Keratinocyte (primary cell): ENCODE data around the gene SIPA1L3. TPM values are rescaled to one million over a fixed set of nuclear protein-coding genes. Genes with fewer than 3 reads are reported as not detected.

Experiments used
- DNase-seq: peaks from one replicate; pipeline ENCODE4 v3.0.0-alpha.2; 2011; ENCODE audit warnings: low read depth, missing footprints, low spot score
- FAIRE-seq: peaks from 2 replicates; lab custom pipeline; 2011; peaks lifted over from hg19 to GRCh38; lab: Jason Lieb, UNC
- H2AFZ ChIP-seq: 2 replicates; pipeline ENCODE4 v1.6.0; 2012; ENCODE audit warnings: low read length, control low read depth, inconsistent platforms; ENCODE audit not compliant: control insufficient read depth
- H3K27ac ChIP-seq: 2 replicates; pipeline ENCODE4 v1.5.1; 2011; ENCODE audit warnings: low read length; ENCODE audit not compliant: control insufficient read depth, insufficient read depth
- H3K27me3 ChIP-seq: 3 replicates; pipeline ENCODE4 v1.6.0; 2011; ENCODE audit warnings: low read length; ENCODE audit not compliant: control insufficient read depth, insufficient read depth; ENCODE audit errors: extremely low read depth
- H3K36me3 ChIP-seq, 2 experiments: 2 replicates in 1 of 2; 3 replicates in 1 of 2; pipeline ENCODE4 v1.5.1; 2011; ENCODE audit warnings: low read length in 2 of 2, mild to moderate bottlenecking in 1 of 2; ENCODE audit not compliant: control insufficient read depth in 2 of 2, insufficient read depth in 2 of 2; ENCODE audit errors: extremely low read depth in 1 of 2
- H3K4me1 ChIP-seq: 3 replicates; pipeline ENCODE4 v1.5.1; 2011; ENCODE audit warnings: low read length; ENCODE audit not compliant: control insufficient read depth, insufficient read depth; ENCODE audit errors: extremely low read depth
- H3K4me2 ChIP-seq: 3 replicates; pipeline ENCODE4 v1.6.0; 2011; ENCODE audit warnings: low read depth, low read length; ENCODE audit not compliant: control insufficient read depth, insufficient read depth; ENCODE audit errors: extremely low read depth
- H3K4me3 ChIP-seq, 3 experiments: fragments of 200-600 bp in 1 of 3; sonication (generic) in 1 of 3; 2 replicates in 2 of 3; 3 replicates in 1 of 3; pipeline ENCODE4 v1.5.1; 2011 to 2016; ENCODE audit warnings: low read length in 3 of 3, mild to moderate bottlenecking in 3 of 3, control low read depth in 2 of 3, inconsistent platforms in 1 of 3, low read depth in 1 of 3, mixed read lengths in 1 of 3, mixed run types in 1 of 3, moderate library complexity in 1 of 3; ENCODE audit not compliant: control insufficient read depth in 2 of 3, insufficient read depth in 2 of 3; ENCODE audit errors: extremely low read depth in 1 of 3
- H3K79me2 ChIP-seq: 2 replicates; pipeline ENCODE4 v1.6.0; 2012; ENCODE audit warnings: low read length; ENCODE audit not compliant: control insufficient read depth, insufficient read depth
- H3K9ac ChIP-seq: 3 replicates; pipeline ENCODE4 v1.6.0; 2011; ENCODE audit warnings: low read length; ENCODE audit not compliant: control insufficient read depth, insufficient read depth; ENCODE audit errors: extremely low read depth
- H3K9me1 ChIP-seq: 3 replicates; pipeline ENCODE4 v1.6.0; 2011; ENCODE audit warnings: low read length; ENCODE audit not compliant: control insufficient read depth, insufficient read depth; ENCODE audit errors: extremely low read depth
- H3K9me3 ChIP-seq: 2 replicates; pipeline ENCODE4 v1.5.1; 2012; ENCODE audit warnings: low read depth, low read length; ENCODE audit not compliant: control insufficient read depth
- H4K20me1 ChIP-seq: 3 replicates; pipeline ENCODE4 v1.6.0; 2011; ENCODE audit warnings: low read length; ENCODE audit not compliant: control insufficient read depth, insufficient read depth; ENCODE audit errors: extremely low read depth
- CTCF ChIP-seq, 3 experiments: IDR thresholded peaks in 1 of 3; conservative IDR thresholded peaks in 1 of 3; optimal IDR thresholded peaks in 1 of 3; 2 replicates in 2 of 3; 3 replicates in 1 of 3; pipeline versions ENCODE3 to v1.5.1; 2011; ENCODE audit warnings: low read length in 3 of 3, mild to moderate bottlenecking in 3 of 3, moderate library complexity in 2 of 3, control low read depth in 1 of 3, inconsistent platforms in 1 of 3; ENCODE audit not compliant: insufficient read depth in 2 of 3; ENCODE audit errors: extremely low read depth in 1 of 3
- EZH2 ChIP-seq: IDR thresholded peaks from one replicate; pipeline ENCODE4 v1.6.1; 2012; ENCODE audit warnings: inconsistent platforms, mild to moderate bottlenecking, low read length, moderate library complexity
- dilution Hi-C: fragments of 300-500 bp; cut with MboI; formaldehyde crosslinking; loops from one replicate; pipeline ENCODE4 v1.7.0; 2020; ENCODE audit warnings: low sequenced_read_pairs; ENCODE audit not compliant: extremely low pct_ligation_motif_present
- polyA plus RNA-seq, 5 experiments: library from polyadenylated mRNA; depleted of rRNA in 3 of 5; stranded (reverse) in 3 of 5; stranded (forward) in 1 of 5; unstranded in 1 of 5; fragments of >200 nt; gene quantifications; 1 replicate in 1 of 5; 2 replicates in 3 of 5; 3 replicates in 1 of 5; pipeline versions ENCODE4 v1.2.1 to v1.2.3, GENCODE V29; 2011 to 2012; ENCODE audit warnings: missing spikeins in 2 of 5, low read depth in 1 of 5, low replicate concordance in 1 of 5

SIPA1L3 gene
- polyA plus RNA-seq, 1 donor (not counting 4 experiments of a cell fraction or from before 2014, with no cell fraction given) = 8.0 TPM

- Histone ChIP-seq H3K27ac (no peak overlapping the region), H3K4me2 (no peak overlapping the region), H3K9me1 (no peaks in the 10 kb centered on the region), H3K27me3 (no peaks in the 10 kb centered on the region), H3K9me3 (no peaks in the 10 kb centered on the region), H2AFZ (no peak overlapping the region), H4K20me1 (no peaks in the 10 kb centered on the region), H3K36me3 (peaks cover 0 to 3% of the 10 kb centered on the region in 2 experiments), H3K79me2 (peaks cover 13% of the 10 kb centered on the region), H3K4me3 (no peak overlapping the region), H3K9ac (no peak overlapping the region), H3K4me1 (peaks cover 2% of the 10 kb centered on the region)
- DNase-seq (no peak), FAIRE-seq (no peak)
- dilution Hi-C loops = no loop called here
- TF ChIP-seq CTCF (optimal IDR thresholded peaks at IDR 0.05 in 1 of 3, IDR thresholded peaks at IDR 0.05 in 1 of 3, conservative IDR thresholded peaks at IDR 0.05 in 1 of 3; ENCODE audit: extremely low read depth in 1 of 3, insufficient read depth in 2 of 3, low read length in 3 of 3) (no peak), EZH2 (no peak)
Observed at GRCh38 chr19:37948362-37948761, 41.4 kb downstream of the SIPA1L3 start.

- H3K27me3 ChIP-seq = no peaks in the 10 kb centered on the region
- H4K20me1 ChIP-seq = no peaks in the 10 kb centered on the region
- no peak overlapping the region for H3K9ac ChIP-seq
- no peak overlapping the region for H3K4me2 ChIP-seq
- dilution Hi-C loops = no loop called here
- no peak overlapping the region for H2AFZ ChIP-seq
- H3K9me3 ChIP-seq = no peaks in the 10 kb centered on the region
- peaks cover 4% of the 10 kb centered on the region for H3K4me1 ChIP-seq
- DNase-seq (no peak), FAIRE-seq (no peak)
- no peaks in the 10 kb centered on the region for H3K9me1 ChIP-seq
- H3K36me3 ChIP-seq = no peaks in the 10 kb centered on the region
- H3K27ac ChIP-seq = no peak overlapping the region
- H3K79me2 ChIP-seq = peaks cover 13% of the 10 kb centered on the region
- H3K4me3 ChIP-seq = no peak overlapping the region
- TF ChIP-seq EZH2 = no peak
- no peak for TF ChIP-seq CTCF (optimal IDR thresholded peaks at IDR 0.05 in 1 of 3, IDR thresholded peaks at IDR 0.05 in 1 of 3, conservative IDR thresholded peaks at IDR 0.05 in 1 of 3; ENCODE audit: extremely low read depth in 1 of 3, insufficient read depth in 2 of 3, low read length in 3 of 3)
Observed at GRCh38 chr19:37950471-37951175, 43.6 kb downstream of the SIPA1L3 start.
